Eye (tissue), 1 donor: ENCODE data around the gene PITX1.
"Not testable (repeated sequence)": the region's sequence is repeated elsewhere in the genome, so short reads cannot be mapped to it uniquely, and the experiment has no call there.

Experiments
- DNase-seq: peaks from one replicate; pipeline ENCODE4 v3.0.0-alpha.2; 2015

PITX1 gene

DNA sequence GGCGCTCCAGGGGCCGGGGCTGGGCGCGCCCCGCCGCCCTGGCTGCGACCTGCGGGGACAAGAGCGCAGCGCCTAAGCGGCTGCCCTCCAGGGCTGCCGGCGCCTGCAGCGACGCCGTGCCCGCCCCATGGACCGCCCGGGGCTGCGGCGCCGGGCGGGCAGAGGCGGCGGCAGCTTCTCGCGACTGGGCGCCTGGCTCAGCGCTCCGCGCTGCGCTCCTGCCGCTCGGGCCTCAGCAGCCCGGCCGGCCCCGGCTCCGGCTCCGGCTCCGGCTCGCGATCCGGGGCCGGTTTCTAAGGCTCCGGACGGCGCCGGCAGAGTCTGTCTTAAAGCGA, at the start of gene PITX1:
Gene PITX1, minus strand, starts transcription at position 328 of the 335 bp plus-strand sequence. CDS start 347 bp downstream, outside the sequence.
- DNase-seq: no peak

DNA sequence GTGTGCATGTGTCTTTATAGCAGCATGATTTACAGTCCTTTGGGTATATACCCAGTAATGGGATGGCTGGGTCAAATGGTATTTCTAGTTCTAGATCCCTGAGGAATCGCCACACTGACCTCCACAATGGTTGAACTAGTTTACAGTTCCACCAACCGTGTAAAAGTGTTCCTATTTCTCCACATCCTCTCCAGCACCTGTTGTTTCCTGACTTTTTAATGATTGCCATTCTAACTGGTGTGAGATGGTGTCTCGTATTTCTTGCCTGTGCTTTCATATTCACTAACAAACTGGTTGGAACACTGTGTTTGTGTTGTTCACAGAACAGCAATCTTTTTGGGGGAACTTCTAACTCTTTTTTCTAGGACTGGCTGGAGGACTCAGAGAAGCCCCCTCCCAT, 49.3 kb upstream of the PITX1 start:
- not testable (repeated sequence) for DNase-seq

DNA sequence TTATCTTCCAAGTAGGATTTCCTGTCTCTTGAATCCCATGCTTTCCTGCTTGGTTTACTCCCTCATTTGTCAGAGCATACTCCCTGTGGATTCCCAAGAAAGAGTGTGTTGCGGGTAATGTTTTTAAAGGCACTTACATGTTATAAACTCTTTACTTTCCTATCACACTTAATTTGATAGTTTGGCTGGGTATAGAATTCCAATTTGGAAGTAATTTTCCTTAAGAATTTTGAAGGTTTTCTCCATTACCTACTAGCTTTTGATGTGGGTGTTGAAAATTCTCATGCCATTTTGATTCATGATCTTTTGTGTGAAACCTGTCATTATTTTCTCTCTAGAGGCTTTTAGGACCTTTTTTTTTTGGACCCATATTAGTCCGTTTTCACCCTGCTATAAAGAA, 47.2 kb upstream of the PITX1 start:
- no peak for DNase-seq

DNA sequence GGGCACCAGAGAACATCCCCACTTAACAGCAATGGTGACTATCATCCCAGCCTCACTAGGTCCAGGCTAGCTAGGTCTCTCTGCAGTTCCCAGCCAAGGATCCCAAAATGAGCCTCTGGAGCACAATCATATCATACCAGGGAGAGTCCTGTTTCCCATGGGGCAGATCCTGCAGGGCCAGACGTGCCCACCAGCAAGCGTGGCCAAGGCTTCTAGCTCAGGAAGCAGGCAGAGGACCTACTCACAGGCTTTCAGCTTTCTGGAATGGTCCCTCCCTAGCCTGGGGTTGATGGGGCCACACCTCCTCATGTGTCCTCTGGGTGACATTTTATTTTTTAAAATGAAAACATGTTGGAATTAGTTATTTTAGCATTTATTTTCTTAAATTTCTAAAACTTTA, 45.7 kb upstream of the PITX1 start:
- no peak for DNase-seq

DNA sequence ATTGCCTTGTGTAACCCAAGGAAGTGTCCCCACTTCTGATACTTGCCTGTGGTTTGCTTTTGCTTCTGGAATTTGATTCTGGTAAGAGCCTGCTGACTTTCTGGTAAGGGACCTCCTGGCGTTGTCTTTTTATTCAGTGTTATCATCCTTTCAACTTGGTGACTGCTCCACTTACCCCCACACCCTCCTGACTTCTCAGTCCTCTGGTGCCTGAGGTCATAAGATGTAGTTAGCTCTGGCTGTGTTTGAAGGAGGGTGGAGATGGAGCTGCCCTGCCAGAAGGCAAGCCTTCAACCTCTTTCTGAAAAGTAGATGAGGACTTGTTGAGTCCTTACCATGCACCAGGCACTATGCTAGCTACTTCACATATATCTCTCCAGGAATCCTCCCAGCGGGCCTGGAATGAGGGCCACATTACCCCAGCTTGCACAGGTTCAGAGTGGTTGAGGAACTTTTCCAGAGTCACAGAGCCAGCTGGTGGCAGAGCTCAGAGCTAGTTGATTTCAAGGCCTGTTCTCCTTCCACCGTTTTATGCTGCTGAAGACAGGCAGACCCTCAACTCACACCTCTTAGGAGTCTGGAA, 45.2 kb upstream of the PITX1 start:
- DNase-seq: no peak

DNA sequence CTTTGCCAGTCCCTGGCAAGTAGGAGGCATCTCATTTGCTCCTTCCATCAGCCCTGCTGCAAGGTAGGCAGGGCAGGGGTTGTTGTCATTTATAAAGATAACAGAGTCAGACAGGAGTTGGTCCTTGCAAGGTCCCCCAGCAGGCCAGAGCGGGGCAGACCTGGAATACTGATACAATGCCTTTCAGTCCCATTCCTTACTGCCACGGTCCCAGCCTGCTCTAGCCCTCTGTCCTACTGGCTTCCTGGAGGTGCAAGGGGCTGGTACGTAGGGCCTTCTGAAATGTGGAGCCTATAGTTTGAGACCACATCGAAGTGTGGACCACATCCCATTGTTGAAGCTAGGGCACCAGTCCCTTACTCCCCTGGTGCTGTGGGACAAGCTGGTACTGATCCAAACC, 42.8 kb upstream of the PITX1 start:
- no peak for DNase-seq

DNA sequence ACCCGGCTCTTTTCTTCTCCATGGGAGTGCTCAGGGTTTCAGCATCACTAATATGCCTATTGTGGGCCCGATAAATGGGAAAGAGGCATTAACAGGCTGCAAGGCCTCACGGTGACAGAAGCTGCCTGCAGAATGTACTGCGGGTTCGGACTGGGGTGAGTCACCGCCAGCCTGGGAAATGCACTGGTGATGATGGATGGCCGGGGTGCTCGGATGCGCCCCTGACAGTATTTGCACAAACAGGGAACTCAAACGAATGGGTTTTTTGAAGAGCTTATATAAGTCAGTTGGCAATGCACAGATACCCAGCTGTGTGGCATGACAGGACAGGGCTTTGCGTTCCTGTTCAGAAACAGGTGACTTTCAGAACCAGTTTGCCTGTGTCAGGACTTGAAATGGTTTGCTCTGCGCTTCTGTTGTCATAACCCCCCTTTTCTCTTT, 42.0 kb upstream of the PITX1 start:
- DNase-seq: no peak

DNA sequence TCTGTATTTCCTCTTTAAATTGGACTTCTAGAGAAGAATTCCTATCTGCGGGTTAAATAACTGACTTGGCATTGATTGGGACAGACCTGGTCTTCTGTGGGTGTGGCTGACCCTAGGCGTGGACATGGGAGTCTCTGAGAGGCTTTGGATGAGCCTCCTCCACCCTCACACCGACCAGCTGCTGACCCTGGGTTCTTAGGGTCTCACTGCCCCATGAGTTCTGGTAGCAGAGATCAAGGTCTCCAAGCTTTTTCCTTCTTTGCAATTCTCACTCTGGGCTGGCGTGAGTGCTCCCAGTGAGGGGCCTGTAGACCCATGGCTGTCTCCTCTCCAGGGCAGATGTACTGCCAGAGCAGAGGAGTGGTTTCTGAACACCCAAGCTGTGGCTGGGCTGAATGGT, 41.6 kb upstream of the PITX1 start:
- DNase-seq: no peak

DNA sequence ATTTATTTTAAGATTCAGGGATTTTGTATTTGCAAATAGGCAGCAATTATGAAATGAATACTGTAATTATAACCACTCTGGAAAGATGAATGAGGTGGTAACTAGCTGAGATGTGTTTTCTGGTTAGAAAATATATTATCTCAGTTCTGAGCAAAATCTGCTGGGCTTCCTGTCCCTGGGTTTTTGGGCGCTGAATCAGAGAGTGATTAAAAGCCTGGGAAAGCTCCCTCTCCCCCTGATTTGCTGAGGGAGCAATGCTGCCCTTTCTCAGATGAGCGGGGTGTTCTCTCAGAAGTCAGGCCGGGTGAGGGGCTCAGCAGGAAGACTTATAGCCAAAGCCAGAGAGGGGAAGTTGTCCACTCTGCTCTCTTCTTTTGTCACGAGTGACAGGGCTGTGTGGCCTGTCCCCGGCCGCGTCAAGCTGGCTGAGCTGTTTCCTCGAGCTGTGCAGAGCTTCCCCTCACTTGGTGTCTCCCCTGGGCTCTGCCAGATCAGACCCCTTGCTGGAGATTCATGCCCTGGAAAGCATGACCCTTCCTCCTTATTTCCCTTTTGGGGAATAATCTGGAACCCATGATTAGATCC, 39.8 kb upstream of the PITX1 start:
- DNase-seq: no peak

DNA sequence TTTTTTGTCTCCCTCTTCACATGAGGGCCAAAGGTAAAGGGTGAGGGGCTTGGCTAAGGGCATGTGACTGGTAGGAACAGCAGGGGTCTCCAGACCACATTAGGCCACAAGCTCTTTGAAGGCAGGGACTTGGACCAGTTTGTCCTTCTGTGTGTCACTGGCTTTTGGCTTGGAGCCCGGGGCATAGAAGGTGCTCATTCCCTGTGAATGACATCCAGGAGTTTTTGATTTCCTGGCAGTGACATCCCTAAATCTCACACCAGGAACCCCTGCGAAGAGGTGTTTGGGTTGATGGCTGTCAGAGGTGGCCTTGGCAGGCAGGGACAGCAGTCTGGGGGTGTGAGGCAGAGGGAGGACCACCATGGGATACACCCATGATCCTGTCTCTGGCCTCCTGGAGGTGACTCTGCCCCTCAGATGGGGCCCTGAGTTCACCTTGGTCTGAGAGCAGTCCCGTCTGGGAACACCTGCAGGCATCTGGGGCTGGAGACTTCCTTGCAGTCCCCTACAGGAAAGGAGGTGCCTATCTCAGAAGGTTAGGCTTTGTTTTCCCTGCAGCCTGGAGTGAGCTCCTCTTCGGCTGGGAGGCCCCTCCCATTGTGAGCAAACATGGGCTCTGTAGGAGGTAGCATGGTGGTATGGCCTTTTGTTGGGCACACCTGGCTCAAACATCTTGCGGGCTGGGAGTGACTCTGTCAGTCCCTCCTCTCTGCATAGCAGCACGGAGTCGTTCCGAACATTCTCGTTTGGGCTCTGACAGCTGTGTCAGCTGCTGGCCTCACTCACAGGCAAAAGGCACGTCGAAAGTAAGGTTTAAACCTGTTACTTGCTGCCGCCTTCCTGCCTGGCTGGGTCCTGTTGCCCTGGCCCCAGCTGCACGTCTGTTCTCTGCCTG, 38.6 kb upstream of the PITX1 start:
- DNase-seq: no peak

DNA sequence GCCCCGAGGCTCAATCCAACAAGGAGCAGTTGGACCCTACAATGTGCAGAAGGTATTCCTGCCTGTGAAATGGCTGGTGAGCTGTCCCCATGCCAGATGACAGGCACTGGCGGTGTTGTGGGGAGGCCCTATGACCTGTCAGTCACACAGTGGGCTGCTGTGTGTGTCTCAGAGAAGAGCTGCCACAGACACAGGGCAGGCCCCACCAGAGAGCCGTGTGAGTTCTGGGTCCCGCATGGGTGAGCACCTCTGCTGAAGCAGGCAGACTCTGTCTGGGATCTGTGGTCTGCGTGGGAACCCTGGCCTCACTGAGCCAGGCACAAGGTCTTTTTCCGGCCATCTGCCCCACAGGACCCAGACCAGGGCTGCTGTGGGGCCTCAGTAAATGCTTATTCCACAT, 37.3 kb upstream of the PITX1 start:
- no peak for DNase-seq

DNA sequence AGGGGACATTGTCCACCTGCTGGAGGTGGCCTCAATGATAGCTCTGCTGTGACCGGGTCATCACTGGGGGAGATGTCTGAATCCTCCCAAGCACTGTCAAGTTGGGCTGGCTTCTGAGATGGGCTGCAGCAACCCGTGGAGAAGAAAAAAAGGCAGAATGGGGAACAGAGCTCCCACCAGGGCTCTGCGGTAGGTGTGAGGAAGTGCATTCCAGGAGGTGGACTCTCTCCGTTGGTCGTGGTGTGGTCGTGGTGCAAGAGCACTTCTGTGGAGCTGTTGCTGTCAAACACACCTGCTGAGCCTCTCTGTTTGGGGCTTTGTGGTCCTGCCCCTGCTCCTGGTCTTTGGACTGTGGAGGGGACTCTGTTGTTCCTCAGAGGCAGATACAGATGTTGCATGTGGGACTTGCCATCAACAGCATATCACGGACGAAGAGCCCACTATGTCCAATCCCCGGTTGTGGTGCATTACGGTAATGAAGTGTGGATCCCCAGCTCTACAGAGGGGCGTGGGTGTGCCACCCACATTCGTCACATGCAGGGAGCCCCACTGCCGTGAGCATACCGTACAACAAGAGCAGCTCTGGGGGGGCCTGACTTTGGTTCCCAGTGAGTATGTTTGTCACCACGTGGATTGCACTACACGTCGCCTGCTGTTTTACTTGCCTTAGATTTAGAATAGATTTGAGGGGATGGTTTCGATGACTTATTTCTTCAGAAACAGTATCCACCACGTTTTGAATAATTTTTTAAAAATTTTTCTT, 36.0 kb upstream of the PITX1 start:
- no peak for DNase-seq

DNA sequence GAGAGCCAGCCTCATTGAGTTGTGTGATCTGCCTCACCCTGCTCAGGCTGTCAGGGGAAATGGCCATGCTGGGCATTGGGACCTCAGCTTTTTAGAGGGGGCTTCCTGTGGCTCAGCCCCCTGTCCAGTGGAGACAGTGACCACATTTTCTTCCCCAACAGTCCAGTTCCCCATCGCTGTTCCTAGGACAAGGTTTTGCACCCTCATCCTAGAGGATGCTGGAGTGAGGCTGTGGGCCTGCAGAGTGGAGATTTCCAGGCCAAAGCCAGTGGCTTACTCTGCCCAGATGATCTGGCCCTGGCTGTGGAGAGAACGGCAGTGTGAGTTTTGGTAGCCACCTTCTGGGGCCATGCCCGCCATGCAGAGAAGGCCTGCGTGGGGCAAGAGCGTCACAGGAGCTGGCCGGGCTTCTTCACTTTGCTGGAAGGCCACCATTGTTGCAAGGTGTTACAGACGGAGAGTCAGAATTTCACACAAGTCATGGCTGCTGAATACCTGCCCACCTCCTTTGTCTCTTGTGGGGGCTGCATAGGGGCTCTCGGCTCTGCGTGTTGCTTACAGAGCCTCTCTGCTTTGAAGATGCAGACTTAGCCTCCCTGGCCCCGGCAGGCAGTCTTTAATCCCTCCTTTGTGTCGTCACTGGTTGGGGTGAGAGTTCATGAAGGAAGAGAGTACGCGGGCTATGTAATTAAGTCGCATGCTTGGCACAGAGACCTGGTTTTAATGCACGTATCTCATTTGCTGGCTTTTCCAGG, 35.2 kb upstream of the PITX1 start:
- DNase-seq: peak; percentile 73

DNA sequence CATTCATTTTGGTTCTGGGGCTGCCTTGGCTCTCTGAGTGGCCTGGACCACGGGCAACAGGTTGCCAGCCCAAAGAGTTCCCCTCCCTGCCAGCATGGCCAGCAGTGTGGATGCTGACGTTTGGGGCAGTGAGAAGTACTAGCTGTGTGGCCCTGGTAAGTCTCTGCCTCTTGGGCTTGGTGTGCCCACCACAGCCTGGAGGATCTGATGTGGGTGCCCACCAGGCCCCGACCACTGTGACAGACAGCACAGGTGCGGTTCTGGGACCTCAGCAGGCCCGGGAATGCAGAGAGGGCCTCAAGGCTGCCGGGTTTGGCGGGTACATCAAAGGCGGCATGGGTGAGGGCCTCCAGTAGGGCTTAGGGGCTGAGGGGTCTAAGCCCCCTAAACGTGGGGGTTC, 33.6 kb upstream of the PITX1 start:
- no peak for DNase-seq

DNA sequence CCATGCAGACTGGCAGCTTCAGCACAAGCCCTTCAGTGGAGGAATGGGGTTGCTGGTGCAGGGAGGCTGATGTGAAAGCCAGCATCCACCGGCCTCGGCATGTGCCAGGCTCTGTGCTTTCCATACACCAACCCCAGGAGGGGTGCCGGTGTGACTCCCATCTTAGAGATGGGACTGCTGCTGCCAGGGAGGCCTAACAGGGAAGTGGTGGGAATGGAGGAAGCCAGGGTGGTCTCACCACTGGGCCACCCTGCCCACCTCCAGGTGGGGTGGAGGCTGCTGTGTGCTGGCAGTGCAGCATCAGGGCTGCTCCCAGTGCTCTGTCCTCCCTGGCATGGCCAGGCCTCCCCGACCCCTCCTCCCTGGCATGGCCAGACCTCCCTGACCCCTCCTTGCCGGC, 32.8 kb upstream of the PITX1 start:
- no peak for DNase-seq

DNA sequence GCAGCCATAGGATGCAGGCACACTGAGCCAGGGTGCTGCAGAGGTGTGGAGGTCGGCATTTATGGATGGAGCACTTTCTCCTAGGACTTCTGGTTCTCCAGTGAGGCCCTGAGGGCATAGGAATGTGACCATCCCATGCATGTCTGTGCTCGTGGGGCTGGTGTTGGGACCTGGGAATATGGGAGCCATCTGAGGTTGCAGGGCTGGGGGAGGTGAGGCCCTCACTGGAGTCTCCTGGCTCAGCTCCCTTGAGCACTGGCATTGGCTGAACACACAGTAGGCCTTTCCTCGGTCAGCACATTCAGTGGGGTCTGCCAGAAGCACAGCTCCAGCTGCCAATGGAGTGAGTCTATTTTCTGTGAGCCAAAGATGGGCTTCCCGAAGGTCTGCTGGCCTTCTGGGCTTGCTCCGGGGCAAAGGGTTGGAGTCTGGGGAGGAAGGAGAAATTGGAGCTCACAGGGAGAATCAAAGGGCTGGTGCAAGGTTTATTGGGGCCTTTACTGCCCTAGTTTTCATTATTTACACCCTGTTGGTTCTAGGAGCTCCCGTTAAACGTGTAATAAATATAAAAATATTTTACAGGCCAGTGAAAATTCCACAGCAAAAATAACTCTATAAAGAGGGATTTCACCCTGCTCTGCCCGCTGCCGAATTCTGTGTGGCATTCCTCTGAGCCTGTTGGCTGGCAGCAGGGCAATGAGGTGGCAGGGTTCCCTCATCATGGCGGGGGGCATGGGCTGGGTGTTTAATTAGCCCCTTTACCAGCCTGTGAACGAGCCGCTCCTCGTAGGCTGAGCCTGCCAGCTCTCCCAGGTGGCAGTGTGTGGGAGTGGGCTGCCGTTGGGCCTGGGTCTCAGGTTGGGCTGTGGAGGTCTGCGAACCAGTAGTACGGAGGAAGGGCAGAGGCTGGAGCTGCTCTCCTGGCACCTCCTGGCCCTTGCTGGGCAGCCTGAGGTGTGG, 31.6 kb upstream of the PITX1 start:
- DNase-seq: no peak

DNA sequence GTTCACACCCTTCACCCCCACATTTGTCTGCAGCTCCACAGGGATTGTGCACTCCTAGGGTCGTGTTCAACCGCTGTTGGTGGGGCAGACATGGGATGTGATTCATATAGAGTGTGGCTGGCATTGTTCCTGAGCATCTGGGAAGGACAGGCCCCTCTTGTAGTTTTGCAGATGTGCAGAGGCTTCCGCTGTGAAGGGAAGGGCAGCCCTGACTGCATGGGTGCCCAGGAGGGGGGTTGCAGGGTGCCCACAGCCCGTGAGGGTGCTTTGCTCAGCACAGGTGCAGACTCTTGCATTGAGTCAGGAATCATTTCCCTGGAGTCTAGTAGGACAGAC, 30.2 kb upstream of the PITX1 start:
- DNase-seq: no peak

DNA sequence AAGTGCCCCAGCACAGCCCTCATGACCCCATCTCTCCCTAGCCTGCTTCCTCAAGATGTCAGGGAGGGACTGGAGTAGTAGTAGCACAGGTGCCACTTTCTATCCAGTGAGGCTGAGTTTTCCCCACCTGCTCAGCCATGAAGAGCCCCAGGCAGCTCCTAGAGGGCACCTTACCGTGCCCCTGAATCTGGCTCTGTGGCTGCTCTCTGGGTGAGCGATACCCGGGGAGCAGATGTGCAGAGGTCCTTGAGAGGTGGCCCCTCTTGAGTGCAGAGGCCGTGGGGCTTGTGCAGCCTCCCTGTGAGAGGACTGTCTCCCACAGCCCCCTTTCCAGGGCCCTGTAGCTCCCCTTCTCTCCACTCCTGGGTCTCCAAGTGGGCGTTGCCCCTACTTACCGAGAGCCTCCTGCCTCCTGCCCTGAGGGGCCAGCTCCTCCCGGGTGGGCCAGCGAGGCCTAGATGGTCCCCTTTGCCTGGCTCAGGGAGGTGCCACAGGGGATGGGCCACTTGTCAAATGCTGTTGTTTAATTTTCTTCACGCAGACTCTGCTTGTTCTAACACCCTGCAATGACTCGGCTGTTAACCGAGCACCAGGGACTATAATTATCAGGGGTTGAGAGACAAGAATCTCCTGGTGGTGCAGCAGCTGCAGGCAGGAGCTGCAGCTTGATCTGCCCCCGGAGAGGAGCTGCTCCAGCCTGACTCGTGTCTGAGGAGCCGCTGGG, 29.6 kb upstream of the PITX1 start:
- no peak for DNase-seq

DNA sequence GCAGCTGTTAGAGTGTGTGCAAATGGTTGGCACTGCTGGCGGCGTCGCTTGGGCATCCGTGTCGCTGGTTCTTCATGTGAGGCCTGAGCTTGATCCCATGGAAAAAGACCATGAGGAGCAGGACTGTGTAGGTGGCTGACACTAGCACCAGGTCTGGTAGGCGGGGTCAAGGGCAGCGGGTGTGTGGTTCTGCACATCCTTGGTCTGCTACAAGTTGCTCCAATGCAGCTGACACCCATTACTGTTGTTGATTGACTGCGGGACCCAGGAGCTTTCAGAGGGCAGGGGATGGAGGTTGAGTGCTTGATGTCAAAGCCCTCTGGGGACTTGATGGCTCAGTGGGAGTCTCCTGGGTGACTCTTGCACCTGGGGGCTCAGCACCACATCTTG, 29.0 kb upstream of the PITX1 start:
- no peak for DNase-seq

DNA sequence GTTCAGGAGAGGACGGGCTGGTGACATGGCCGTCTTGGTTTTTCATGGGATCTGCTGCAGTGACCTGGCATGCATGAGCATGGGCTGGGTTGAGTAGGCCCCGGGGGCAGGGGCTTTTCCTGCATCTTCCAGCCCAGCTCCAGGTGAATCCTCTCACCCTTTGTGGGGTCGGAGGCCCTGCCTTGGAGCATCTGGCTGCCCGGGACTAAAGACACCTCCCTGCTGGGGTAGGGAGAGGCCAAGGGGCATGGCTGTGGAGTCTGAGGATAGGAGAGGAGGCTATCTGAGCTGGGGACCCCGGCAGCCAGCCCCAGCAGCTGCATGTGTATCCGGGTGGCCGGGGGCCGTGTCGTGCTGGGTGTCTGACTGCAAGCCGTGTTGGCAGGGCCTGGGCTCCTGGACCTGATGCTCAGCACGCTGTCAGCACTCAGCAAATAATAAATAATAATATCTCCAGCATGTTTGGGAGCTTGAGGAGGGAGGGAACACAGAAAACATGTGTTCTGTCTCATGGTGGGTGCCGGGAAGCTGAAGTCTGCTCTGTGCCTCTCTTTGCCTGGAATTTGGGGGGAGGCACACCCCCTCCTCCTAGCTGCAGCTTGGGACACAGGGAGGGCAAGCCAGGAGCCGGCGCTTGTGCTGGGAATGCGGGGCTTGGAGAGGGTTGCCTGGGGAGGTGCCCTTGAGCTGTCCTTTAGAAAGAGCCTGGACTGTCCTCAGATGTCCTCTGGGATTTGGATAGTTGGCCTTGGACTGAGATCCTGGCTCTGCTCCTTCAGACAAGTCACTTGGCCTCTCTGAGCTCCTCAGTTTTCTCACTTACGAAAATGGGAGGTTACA, 28.4 kb upstream of the PITX1 start:
- DNase-seq: no peak
